Activated CD4-positive, alpha-beta T cell treated with anti-CD3 and anti-CD28 coated beads, Interleukin-2, amount 10 ng/mL, durations not matched to agents 24 days and 14 days (primary cell): Measurements from ENCODE around the gene MAEL. TPM values are rescaled to one million over a fixed set of nuclear protein-coding genes. Genes with fewer than 3 reads are reported as not detected.
A peak's percentile ranks its signal among the peaks of the same experiment; 100 is the strongest.
"Not testable (repeated sequence)": the region's sequence is repeated elsewhere in the genome, so short reads cannot be mapped to it uniquely, and the experiment has no call there.

Experiments
- DNase-seq: peaks from one replicate; pipeline ENCODE4 v3.0.0; 2022
- H3K27ac Mint-ChIP-seq: one replicate; pipeline ENCODE4 v1.8.0; 2022; ENCODE audit warnings: mild to moderate bottlenecking, mixed read lengths
- H3K27me3 Mint-ChIP-seq: one replicate; pipeline ENCODE4 v1.8.0; 2022; ENCODE audit warnings: mixed read lengths
- H3K36me3 Mint-ChIP-seq: one replicate; pipeline ENCODE4 v1.8.0; 2022; ENCODE audit warnings: low read depth, mild to moderate bottlenecking, mixed read lengths
- H3K4me1 Mint-ChIP-seq: one replicate; pipeline ENCODE4 v1.8.0; 2021; ENCODE audit warnings: mixed read lengths
- H3K4me3 Mint-ChIP-seq: one replicate; pipeline ENCODE4 v1.8.0; 2022; ENCODE audit warnings: mild to moderate bottlenecking, moderate library complexity, mixed read lengths
- H3K9me3 Mint-ChIP-seq: one replicate; pipeline ENCODE4 v1.8.0; 2021; ENCODE audit warnings: mixed read lengths
- intact Hi-C: fragments of 100-400 bp; cut with micrococcal nuclease; formaldehyde crosslinking; loops from one replicate; pipeline ENCODE4 v1.15.1; 2023
- total RNA-seq: library from RNA; stranded (reverse); gene quantifications from 2 replicates; pipeline ENCODE4 v1.2.3, GENCODE V29; 2022

MAEL gene
- total RNA-seq, 1 donor from 2014 or later = not detected

GRCh38 chr1:167000546-167000945, 11.5 kb downstream of the MAEL start:
- Mint-ChIP-seq H3K27me3 (peaks cover 22% of the 10 kb centered on the region), H3K36me3 (no peaks in the 10 kb centered on the region), H3K27ac (no peak overlapping the region), H3K4me1 (peaks cover 10% of the 10 kb centered on the region), H3K9me3 (peaks cover 11% of the 10 kb centered on the region), H3K4me3 (no peak overlapping the region)
- DNase-seq = no peak
- intact Hi-C loops = no loop called here

- intact Hi-C loops = no loop called here
- Mint-ChIP-seq H3K36me3 (no peaks in the 10 kb centered on the region), H3K9me3 (peaks cover 11% of the 10 kb centered on the region), H3K27ac (no peak overlapping the region), H3K4me3 (no peak overlapping the region), H3K27me3 (peaks cover 21% of the 10 kb centered on the region), H3K4me1 (peaks cover 10% of the 10 kb centered on the region)
- DNase-seq = no peak
Measured at GRCh38 chr1:167002354-167002753, 13.3 kb downstream of the MAEL start.

- no peak for DNase-seq
- intact Hi-C loops = no loop called here
Measured at GRCh38 chr1:167003711-167004110, 14.6 kb downstream of the MAEL start.

GRCh38 chr1:167011560-167012191, 22.6 kb downstream of the MAEL start:
- Mint-ChIP-seq H3K27me3 (peaks cover 52% of the 10 kb centered on the region), H3K36me3 (no peaks in the 10 kb centered on the region), H3K4me3 (no peak overlapping the region), H3K4me1 (peaks cover 4% of the 10 kb centered on the region), H3K9me3 (no peaks in the 10 kb centered on the region), H3K27ac (no peak overlapping the region)
- DNase-seq = no peak
- intact Hi-C loops = no loop called here

More at GRCh38 chr1:167003711-167004110, 14.6 kb downstream of the MAEL start:
- Mint-ChIP-seq H3K36me3 (no peaks in the 10 kb centered on the region), H3K27me3 (peaks cover 21% of the 10 kb centered on the region), H3K4me3 (no peak overlapping the region), H3K27ac (no peak overlapping the region), H3K9me3 (peaks cover 11% of the 10 kb centered on the region), H3K4me1 (peaks cover 10% of the 10 kb centered on the region)

- Mint-ChIP-seq H3K36me3 (no peaks in the 10 kb centered on the region), H3K4me3 (no peak overlapping the region), H3K9me3 (no peaks in the 10 kb centered on the region), H3K27ac (no peak overlapping the region), H3K4me1 (peaks cover 4% of the 10 kb centered on the region), H3K27me3 (peaks cover 48% of the 10 kb centered on the region)
- DNase-seq = no peak
- intact Hi-C loops = no loop called here
Measured at GRCh38 chr1:167012570-167012969, 23.5 kb downstream of the MAEL start.

- DNase-seq = no peak
- H3K36me3 Mint-ChIP-seq = no peaks in the 10 kb centered on the region
- H3K27me3 Mint-ChIP-seq = peaks cover 48% of the 10 kb centered on the region
- no peak overlapping the region for H3K27ac Mint-ChIP-seq
- peaks cover 4% of the 10 kb centered on the region for H3K4me1 Mint-ChIP-seq
- H3K9me3 Mint-ChIP-seq = no peaks in the 10 kb centered on the region
- no peak overlapping the region for H3K4me3 Mint-ChIP-seq
- intact Hi-C loops = no loop called here
Measured at GRCh38 chr1:167013108-167013929, 24.2 kb downstream of the MAEL start.

- Mint-ChIP-seq H3K36me3 (no peaks in the 10 kb centered on the region), H3K27ac (no peak overlapping the region), H3K4me1 (no peaks in the 10 kb centered on the region), H3K4me3 (no peak overlapping the region), H3K9me3 (no peaks in the 10 kb centered on the region), H3K27me3 (peaks cover 27% of the 10 kb centered on the region)
- no peak for DNase-seq
- intact Hi-C loops = no loop called here
Measured at GRCh38 chr1:167016100-167016750, 27.1 kb downstream of the MAEL start.

- Mint-ChIP-seq H3K4me1 (no peaks in the 10 kb centered on the region), H3K27me3 (peaks cover 21% of the 10 kb centered on the region), H3K27ac (no peak overlapping the region), H3K9me3 (peaks cover 8% of the 10 kb centered on the region), H3K4me3 (no peak overlapping the region), H3K36me3 (no peaks in the 10 kb centered on the region)
- intact Hi-C loops = no loop called here
- no peak for DNase-seq
Measured at GRCh38 chr1:167022384-167022783, 33.3 kb downstream of the MAEL start.

GRCh38 chr1:167029553-167029952, 40.5 kb downstream of the MAEL start:
- H3K4me3 Mint-ChIP-seq, H3K36me3 Mint-ChIP-seq, DNase-seq, H3K27ac Mint-ChIP-seq, H3K9me3 Mint-ChIP-seq, H3K4me1 Mint-ChIP-seq, intact Hi-C loops: not testable (repeated sequence)
- peaks cover 36% of the 10 kb centered on the region for H3K27me3 Mint-ChIP-seq

- Mint-ChIP-seq H3K4me3 (no peak overlapping the region), H3K36me3 (no peaks in the 10 kb centered on the region), H3K27me3 (peaks cover 19% of the 10 kb centered on the region), H3K4me1 (no peaks in the 10 kb centered on the region), H3K9me3 (no peaks in the 10 kb centered on the region), H3K27ac (no peak overlapping the region)
- no peak for DNase-seq
- intact Hi-C loops = no loop called here
Measured at GRCh38 chr1:167033646-167034045, 44.6 kb downstream of the MAEL start.

GRCh38 chr1:167043752-167044488, 54.8 kb downstream of the MAEL start:
- H3K4me3 Mint-ChIP-seq = peak overlapping the region; percentile 83
- peak; percentile 91 for DNase-seq
- no peaks in the 10 kb centered on the region for H3K36me3 Mint-ChIP-seq
- peaks cover 37% of the 10 kb centered on the region for H3K27me3 Mint-ChIP-seq
- H3K27ac Mint-ChIP-seq = peak overlapping the region; percentile 76
- H3K4me1 Mint-ChIP-seq = peaks cover 12% of the 10 kb centered on the region
- H3K9me3 Mint-ChIP-seq = no peaks in the 10 kb centered on the region
- intact Hi-C loops = loop anchor here (10.0 kb wide), 1 partner anchor 49 kb away; no protein-coding TSS in a partner anchor

- Mint-ChIP-seq H3K27me3 (peaks cover 13% of the 10 kb centered on the region), H3K9me3 (no peaks in the 10 kb centered on the region), H3K4me3 (no peak overlapping the region), H3K27ac (no peak overlapping the region), H3K4me1 (no peaks in the 10 kb centered on the region), H3K36me3 (peaks cover 1% of the 10 kb centered on the region)
- intact Hi-C loops = no loop called here
- peak; percentile 52 for DNase-seq
Measured at GRCh38 chr1:167051907-167052306, 62.8 kb downstream of the MAEL start.

- H3K4me3 Mint-ChIP-seq = no peak overlapping the region
- no peaks in the 10 kb centered on the region for H3K4me1 Mint-ChIP-seq
- no peak overlapping the region for H3K27ac Mint-ChIP-seq
- DNase-seq = peak; percentile 55
- intact Hi-C loops = no loop called here
- H3K9me3 Mint-ChIP-seq = no peaks in the 10 kb centered on the region
- H3K36me3 Mint-ChIP-seq = peaks cover 1% of the 10 kb centered on the region
- H3K27me3 Mint-ChIP-seq = peaks cover 9% of the 10 kb centered on the region
Measured at GRCh38 chr1:167052389-167052788, 63.3 kb downstream of the MAEL start.
